Measurements from ENCODE around the gene SHANK2.

Gene SHANK2

GRCh38 chr11:71215425-71215965, 36.9 kb downstream of the SHANK2 start:
- TF ChIP-seq CTCF (conservative IDR thresholded peaks at IDR 0.05) (no peak), ZFX (IDR thresholded peaks at IDR 0.05) (no peak)
- no peak overlapping the region for H3K27ac ChIP-seq

GRCh38 chr11:71214553-71215424, 37.6 kb downstream of the SHANK2 start:
- TF ChIP-seq ZFX (IDR thresholded peaks at IDR 0.05) (no peak), CTCF (conservative IDR thresholded peaks at IDR 0.05) (no peak)
- no peak overlapping the region for H3K27ac ChIP-seq

GRCh38 chr11:71213696-71214552, 38.5 kb downstream of the SHANK2 start:
- no peak for TF ChIP-seq CTCF (conservative IDR thresholded peaks at IDR 0.05)
- TF ChIP-seq ZFX (IDR thresholded peaks at IDR 0.05) = no peak
- no peak overlapping the region for H3K27ac ChIP-seq

- TF ChIP-seq ZFX (IDR thresholded peaks at IDR 0.05) (no peak), CTCF (conservative IDR thresholded peaks at IDR 0.05) (no peak)
Observed at GRCh38 chr11:71212871-71213559, 39.4 kb downstream of the SHANK2 start.

GRCh38 chr11:71211631-71212030, 40.7 kb downstream of the SHANK2 start:
- no peak overlapping the region for H3K27ac ChIP-seq
- TF ChIP-seq CTCF (conservative IDR thresholded peaks at IDR 0.05) (no peak), ZFX (IDR thresholded peaks at IDR 0.05) (no peak)

More at GRCh38 chr11:71212871-71213559, 39.4 kb downstream of the SHANK2 start:
- no peak overlapping the region for H3K27ac ChIP-seq

- TF ChIP-seq ZFX (IDR thresholded peaks at IDR 0.05) = no peak
- no peak for TF ChIP-seq CTCF (conservative IDR thresholded peaks at IDR 0.05)
- no peak overlapping the region for H3K27ac ChIP-seq
Observed at GRCh38 chr11:71210861-71211260, 41.5 kb downstream of the SHANK2 start.

Measured in C4-2B (cell line).